DMS79 (cell line): ENCODE results near the gene ZIC2.

Experiments
- DNase-seq: peaks from one replicate; lab custom pipeline; 2025; lab: John Stamatoyannopoulos, UW

ZIC2 gene

DNA sequence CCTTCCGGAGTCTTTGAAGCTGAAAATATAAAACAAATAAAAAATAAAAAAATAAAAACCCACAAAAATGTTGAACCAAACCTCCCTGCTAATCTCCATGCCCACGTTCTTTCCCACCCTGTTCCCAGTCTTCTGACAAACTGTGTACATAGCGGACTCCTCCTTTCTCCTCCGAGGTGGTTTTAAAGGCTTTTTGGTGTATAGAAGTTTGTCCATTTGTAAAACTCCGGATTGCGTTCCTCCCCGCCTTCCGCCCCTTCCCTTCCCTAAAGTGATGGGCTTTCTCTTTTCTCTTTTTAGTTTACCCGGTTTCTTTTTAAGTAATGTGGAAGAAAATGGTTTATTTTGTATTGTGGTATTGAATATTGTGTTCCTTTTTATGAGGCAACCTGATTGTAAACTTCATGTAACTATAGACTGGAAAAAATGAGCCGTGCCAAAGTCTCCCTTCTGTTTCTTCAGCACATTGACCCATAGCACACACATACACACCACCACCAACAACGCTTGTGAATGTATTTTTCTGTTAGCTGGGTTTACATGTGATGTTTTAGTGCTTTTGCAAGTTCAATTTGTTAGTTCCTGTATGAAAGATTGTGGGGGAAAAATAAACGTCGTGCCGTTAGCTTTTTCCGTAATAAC, 4.4 kb downstream of the ZIC2 start:
- no peak for DNase-seq

DNA sequence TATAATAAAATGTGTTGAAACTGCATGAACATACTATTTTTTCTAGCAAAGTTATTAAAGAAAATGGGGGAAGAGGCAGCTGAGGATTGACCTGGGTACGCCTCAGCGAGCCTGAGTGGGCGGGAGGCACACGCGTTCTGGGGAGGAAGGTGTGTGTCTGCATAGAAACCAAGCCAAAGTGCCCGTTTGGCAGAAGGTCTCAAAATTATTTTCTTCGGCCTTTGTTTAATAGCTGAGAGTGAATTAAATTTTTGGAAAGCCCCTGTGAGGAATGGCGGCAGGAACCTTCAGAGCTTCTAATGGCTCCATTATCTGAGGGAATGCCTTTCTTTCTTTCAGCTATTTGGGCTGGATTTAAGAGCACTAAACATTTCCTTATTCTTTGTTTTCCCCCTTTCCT, 5.2 kb downstream of the ZIC2 start:
- peak; percentile 61 for DNase-seq

DNA sequence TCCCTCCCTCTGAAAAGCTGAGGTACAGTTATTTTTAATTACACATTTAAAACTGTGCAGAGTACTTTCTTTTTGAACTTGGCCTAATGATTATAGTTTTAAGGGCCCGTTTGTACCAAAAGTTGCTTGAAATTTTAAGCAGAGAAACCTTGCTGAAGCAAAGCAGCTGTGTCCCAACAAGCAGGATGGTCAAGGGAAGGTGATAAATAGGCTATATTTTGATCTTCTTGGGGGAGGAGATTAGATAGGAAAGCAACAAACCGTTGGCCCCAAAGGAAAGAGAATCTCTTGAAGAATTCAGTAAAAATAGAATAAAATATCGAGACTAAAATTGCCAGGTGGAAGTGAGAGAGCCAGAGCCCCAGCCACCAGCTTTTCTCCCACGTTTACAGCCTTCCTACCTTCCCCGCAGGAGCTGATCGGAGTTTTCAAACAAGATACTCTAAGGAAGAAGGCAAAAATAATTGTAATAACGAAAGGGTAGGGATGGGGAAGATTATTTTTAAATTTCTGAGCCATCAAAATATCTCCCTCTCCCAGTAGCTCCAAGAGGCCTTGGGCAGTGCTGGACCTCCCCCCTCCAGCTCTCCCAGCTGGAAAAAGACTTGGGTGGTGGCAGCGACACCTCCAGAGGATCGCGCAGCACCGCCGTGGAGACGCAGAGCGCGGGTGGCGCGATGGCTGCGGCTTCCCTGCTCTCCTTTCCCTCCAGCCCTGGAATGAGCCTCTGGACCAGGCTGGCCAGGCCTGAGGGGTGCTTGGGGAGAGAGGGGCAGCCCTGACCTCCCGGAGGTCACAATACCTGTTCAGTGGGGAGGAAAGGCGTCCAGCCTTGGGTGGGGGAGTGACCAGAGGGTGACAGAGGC, 5.8 kb downstream of the ZIC2 start:
- DNase-seq = no peak

GRCh38 chr13:99988529-99989275, 7.1 kb downstream of the ZIC2 start:
- DNase-seq = no peak

DNA sequence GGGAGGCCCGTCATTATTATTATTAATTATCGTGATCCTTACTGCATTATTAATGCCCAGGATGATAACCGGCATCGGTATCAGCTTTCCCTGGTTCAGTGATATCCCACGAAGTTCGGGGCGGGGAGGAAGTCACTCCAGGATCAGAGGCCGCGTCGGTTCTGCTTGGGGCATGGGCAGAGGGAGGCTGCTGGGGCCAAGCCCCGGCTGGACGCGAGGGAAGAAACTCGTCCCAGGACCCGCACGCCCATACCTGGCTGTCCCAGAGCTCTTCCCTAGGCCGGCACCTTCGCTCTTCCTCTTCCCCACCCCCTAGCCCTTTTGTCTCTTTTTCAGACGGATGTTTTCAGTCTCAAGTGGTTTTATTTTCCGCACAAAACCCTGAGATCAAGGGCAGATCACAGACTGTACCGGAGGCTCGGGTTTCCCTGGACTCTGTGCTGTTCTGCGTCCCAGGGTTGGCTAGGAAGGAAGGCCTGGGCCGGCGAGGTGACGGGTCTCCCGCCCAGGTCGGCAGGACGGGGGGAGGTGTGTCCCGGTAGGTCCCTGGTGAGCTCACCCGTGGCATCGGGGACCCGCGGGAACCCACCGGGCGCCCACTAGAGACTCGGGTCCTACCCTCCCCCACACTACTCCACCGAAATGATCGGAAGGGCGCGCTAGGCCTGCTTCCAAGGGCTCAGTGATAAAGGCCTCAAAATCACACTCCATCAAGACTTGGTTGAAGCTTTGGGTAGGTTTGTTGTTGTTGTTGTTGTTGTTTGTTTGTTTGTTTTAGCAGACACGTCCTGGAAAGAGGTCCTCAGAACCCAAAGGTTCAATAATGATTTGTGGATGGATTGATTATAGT, 7.9 kb downstream of the ZIC2 start:
- no peak for DNase-seq

- no peak for DNase-seq
Observed at GRCh38 chr13:99990126-99990977, 8.8 kb downstream of the ZIC2 start.

- DNase-seq = no peak
Observed at GRCh38 chr13:99991013-99991827, 9.6 kb downstream of the ZIC2 start.

- no peak for DNase-seq
Observed at GRCh38 chr13:99991828-99992775, 10.5 kb downstream of the ZIC2 start.

GRCh38 chr13:99992949-99993351, 11.4 kb downstream of the ZIC2 start:
- DNase-seq = no peak

GRCh38 chr13:99993660-99994637, 12.4 kb downstream of the ZIC2 start:
- no peak for DNase-seq

DNA sequence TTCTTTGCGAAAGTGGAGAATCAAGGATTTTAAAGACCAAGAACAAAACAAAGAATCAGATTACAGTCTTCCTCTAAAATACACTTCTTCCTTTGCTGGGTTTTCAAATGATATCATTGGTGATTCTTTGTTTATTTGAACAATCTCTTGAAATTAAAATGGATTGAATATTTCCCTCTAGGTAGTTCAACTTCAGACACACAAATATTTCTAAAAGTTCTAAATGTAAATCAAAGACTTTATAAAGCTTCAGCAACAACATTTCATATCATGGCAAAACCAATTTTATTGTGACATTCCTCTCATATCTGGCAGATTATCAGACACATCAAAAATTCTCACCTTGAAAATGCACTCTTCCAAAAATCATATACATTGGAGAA, 13.0 kb downstream of the ZIC2 start:
- no peak for DNase-seq

- DNase-seq = no peak
Observed at GRCh38 chr13:99995104-99995588, 13.6 kb downstream of the ZIC2 start.

GRCh38 chr13:99995589-99996380, 14.2 kb downstream of the ZIC2 start:
- no peak for DNase-seq

- no peak for DNase-seq
Observed at GRCh38 chr13:99996381-99996973, 14.9 kb downstream of the ZIC2 start.

DNA sequence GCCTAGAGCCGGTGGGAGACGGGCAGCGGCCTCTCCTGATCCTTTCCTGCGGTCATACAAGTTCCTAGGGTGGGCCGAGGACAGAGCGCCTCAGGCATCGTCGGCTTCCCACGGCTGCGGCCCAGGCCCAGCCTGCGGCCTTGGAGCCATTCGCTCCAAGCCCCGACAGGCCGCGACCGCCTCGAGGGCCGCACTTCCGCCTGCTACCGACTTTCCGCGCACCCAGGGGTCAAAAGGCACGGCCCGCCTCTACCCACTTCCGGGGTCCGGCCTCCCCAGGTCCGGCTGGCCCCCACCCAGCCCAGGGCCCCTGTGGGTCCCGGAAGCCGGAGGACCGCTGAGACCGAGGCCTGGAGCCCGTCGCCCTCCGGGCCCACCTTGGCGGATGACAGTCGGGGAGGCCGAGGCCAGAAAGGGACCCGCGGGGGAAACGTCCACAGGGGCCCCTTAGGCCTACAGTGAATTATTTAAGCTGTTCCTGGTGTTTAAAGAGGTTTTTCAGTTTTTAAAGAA, 16.2 kb downstream of the ZIC2 start:
- no peak for DNase-seq

DNA sequence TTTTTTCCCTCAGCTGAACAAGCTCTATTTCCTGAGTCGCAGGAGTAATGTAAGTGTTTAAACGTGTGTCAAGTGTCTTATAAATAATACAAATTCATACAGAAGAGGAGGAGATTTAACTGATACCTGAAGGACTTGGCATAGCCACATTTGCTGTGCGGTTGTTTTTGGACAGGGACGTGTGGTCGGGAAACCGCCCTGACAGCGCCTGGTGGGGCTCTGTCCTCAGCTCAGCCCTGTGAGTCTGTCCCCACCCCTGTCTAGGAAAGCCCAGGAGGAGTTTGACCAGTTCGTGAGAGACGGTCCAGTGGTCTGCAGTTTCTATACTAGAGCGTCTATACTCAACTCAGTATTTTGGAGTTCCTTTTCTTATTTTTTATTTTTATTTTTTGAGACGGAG, 16.7 kb downstream of the ZIC2 start:
- no peak for DNase-seq
